LoVo (cell line): ENCODE results near the gene NRP2.

ENCODE experiments used
- DNase-seq: peaks from one replicate; pipeline ENCODE4 v3.0.0-alpha.2; 2016; ENCODE audit warnings: low spot score

The NRP2 gene

DNA sequence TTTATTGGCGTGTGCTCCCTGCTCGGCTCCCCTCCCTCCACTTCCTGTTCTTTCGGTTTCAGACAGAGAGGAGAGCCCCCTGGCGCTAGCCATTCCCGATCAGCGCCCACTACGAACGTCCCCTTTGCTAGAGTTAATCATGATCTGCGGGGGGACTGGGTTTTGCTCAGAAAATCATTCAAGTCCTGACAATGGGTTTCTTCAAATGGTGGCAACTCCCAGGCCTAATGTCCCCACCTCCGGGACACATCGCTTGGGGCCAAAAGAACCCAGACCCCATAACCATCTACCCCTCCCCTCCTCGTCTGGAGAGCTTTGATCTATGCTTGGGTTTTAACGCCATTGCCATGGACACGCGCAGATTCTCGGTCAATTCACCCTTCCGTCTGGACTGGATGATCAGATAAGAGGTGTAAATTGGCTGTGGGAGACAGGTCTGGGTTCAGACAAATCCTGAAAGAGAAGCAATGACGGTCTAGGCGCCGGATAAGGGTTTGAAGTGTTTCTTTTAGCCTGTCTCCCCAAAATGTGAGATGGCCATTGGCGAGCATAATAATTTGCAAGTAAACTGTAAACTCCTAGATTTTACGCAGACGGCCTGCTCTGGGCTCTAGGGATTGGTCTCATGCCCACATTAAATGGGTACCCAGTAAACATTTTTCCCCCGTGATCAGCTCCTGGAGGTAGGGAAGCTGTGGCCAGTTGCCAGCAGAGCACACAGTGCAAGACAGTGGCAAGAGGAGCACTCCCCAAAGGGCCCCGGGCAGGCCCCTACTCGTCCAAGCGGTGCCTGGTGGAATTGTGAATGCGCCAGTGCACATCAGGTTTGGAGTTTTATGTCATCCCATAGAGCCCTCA lies 4.7 kb downstream of the NRP2 start:
- no peak for DNase-seq

DNA sequence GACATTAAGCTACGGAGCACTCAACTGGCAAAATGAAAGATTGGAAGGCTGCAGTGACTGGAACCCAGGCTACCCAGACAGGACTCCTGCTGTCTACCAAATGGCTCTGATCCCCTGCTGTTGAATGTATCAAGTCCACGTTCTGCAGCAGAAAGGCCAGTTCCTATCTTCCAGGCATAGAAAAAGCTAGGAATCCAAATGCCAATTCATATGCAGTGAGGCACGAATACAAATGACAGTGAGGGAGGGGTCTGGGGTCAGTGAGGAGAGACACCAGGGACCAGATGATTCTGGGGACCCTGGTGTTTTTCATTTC lies 5.3 kb downstream of the NRP2 start:
- DNase-seq = no peak

GRCh38 chr2:205688417-205689200 lies 6.3 kb downstream of the NRP2 start:
- DNase-seq = no peak

DNA sequence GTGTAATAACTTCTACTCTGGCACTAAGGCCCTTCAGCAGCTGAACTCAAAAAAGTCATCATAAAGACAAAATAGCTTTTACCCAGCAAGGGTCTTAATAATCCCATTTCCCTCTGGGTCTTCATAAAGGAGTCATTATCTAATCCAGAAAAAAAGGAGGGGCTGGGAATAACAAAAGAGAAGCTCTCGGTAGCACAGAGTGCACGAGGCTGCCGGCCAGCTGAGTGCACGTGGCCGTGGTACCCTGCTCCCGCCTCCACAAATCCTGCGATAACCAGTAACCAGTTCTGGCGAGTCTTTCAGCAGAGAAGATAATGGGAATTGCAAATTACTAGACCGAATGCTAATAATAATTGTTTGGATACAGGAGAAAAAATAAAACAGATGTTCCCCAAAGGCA lies 7.5 kb downstream of the NRP2 start:
- DNase-seq = no peak

DNA sequence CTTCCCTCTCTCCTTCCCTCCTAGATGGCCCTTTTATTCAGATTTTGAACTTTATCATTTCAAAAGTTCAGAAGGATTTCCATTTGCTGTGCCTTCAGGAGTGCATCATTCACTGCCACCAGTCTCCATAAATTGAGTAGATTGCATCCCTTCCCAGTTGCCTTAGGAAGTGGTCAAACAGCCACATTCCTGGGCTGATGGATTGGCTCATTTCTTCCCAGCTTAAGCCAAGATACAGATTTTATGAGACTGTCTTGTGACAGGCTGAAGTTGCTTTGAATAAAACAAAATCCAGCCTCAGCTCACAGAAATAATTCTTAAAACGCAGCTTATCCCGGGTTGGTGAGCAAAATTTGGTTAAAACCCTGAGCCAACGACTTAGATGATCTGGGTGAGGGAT lies 9.8 kb downstream of the NRP2 start:
- DNase-seq = no peak

GRCh38 chr2:205694256-205694655 lies 12.0 kb downstream of the NRP2 start:
- DNase-seq = no peak

GRCh38 chr2:205695460-205695991 lies 13.2 kb downstream of the NRP2 start:
- DNase-seq = no peak

GRCh38 chr2:205696331-205696926 lies 14.1 kb downstream of the NRP2 start:
- no peak for DNase-seq

DNA sequence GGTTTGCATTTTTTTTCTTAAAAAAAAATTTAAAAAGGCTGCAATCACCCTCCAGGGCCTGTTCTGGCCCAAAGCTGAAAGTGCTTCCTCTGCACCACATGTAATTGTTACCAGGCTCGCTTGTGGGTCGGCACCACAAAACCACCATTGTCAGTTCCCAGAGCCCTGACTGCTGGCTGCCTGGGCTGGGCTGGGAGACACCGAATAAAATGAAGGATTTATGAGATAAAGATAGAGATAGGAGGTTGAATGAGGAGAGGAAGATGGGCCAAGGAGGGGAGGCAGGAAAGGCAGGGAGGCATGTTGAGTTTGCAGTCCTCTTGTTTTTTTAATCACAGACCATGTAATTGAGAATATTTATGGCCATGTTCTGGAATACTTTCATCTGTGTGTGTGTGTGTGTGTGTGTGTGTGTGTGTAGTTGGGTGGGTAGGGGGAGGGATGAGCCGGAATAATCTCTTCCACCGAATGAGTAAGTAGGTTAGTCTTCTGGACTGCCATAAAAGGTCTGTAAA lies 14.7 kb downstream of the NRP2 start:
- no peak for DNase-seq

GRCh38 chr2:205698286-205699268 lies 16.3 kb downstream of the NRP2 start:
- DNase-seq = no peak

GRCh38 chr2:205699515-205700289 lies 17.4 kb downstream of the NRP2 start:
- DNase-seq = no peak

DNA sequence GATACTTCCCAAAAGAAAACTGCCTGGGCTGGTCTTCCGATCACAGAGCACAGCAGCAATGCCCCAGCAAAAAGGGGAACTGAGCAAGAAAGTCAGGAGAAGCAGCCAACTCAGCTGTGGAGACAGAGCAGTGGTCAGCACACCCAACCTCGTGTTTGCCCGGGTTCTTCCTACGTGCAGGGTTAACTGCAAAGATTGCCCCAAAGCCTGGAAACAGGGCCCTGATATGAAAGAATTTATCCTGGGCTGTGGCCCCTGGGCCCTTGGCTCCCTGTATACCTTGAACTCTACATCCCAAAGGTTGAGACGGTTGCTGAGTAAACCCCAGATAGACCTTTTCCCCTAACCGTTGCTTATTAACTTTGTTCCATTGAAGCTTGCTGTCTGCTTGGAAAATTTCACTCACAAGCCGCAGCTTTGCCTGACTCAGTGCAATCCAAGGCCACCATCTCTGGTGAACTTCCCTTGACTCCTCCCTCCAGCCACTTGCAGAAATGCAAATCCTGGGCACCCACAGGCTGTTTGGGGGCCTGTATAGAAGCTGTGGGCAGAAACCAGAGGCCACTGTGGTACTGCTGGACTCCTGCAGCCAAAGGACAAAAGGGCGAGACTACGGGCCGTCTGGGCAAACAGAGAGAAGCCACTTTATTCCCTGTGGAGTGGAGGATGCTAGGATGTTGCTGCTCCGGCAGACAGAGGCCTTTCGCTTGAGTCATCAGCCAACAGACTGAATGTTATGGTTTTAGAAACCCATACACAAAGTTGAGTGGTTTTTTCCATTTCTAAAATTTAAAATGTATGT lies 18.2 kb downstream of the NRP2 start:
- no peak for DNase-seq

DNA sequence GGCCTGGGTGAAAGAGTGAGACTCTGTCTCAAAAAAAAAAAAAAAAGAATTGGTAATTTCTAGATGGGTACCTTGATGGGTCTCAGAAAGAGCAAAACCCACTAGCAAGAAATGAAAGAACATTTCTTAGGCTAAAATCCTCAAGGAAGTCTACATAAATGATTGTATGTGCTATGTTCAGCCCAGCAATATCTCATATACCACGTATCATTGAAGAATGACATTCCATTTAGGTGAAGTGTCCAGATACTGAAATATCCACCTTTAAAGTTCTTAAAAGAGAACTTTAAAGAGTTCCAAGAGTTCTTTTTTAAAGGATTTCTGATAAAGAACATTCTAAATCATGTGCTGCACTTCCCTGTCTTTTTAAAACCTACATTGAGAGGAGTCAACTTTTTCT lies 19.2 kb downstream of the NRP2 start:
- no peak for DNase-seq

DNA sequence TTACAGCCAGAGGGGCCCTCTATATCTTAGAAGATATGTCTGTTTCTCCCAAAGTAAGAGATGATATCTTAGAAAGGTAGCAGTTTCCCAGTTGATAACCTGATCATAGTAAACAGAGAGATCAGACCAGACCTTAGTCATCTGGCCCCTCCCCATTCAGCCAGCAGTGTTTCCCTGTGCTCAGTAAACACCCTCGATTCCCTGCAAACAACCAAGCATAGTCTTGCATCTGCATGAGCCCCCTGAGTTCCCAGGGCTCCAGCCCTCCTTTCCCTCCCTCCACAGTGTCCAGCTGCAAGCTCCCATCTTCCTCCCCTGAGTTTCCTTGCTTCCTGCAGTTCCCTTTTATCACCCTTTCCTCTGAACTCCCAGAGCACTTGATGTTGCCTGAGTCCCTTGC lies 20.3 kb downstream of the NRP2 start:
- DNase-seq = no peak

DNA sequence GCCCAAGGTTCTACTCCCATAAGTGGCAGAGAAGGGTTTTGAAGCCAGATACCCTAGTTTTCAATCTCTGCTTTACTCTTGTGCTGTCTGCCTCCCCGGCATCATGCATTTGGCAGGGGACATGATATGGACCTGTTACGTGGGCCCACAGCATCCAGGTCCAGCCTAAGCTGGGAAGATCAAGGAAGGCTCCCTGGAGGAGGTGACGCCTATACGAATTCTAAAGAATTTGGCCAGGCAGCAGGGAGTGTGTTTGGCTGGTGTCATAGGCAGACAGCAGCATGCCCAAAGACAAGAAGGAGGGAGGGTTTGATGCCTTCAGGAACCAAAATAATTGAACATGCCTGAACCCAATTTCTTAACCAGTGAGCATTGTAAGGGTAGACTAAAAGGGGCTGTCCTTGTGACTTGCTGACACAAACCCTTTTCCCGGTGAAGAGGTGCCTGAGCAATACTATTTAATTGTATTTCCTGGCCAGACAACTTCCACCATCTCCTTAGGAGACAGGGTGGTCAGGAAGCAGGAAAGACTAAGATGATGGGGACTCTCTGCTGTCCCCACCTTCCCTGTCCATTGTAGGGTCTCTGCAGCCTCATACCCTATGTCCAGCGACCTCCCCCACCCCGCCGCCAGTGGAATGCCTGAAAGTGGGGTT lies 21.3 kb downstream of the NRP2 start:
- no peak for DNase-seq

DNA sequence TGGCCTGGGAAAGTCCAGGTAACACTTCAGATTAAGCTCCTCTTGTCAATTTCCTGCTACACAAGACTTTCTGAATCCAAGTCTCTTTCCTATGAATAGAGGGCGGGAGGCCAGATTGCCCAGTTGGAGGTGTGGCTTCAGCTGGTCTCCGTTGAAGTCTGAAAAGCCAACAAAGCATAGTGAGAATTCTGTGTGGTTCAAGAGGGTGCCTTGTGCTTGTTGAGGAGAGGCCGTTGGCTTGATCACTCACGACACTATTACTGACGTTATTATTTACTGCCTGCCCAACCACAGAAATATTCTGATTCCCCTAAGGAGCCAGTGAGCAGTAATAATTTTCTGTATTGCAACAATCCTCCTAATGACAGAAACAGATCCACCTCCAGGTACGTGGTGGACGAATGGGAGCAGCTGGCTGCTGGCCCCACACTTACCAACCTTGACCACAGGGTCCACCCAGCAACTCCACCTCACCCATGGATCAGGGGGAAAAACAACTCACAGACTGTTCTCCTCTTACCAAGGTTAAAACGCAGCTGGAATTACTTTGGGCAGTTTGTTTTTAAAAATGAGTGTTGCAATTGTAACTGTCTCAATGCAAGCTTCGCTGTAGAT lies 21.9 kb downstream of the NRP2 start:
- DNase-seq = no peak

GRCh38 chr2:205705511-205706349 lies 23.4 kb downstream of the NRP2 start:
- no peak for DNase-seq
